H4 (cell line): ENCODE results near the gene NUDC. TPM values are rescaled to one million over a fixed set of nuclear protein-coding genes. Genes with fewer than 3 reads are reported as not detected.

Experiments used
- DNase-seq: peaks from one replicate; pipeline ENCODE4 v3.0.0-alpha.2; 2015; ENCODE audit warnings: low spot score
- total RNA-seq: library from RNA; depleted of rRNA; stranded (reverse); fragments of >200 nt; shearing (Covaris generic); gene quantifications from 2 replicates; pipeline ENCODE4 v1.2.3, GENCODE V29; 2014

NUDC gene
- total RNA-seq, 1 experiment from 2014 or later, result 55.1 TPM

DNA sequence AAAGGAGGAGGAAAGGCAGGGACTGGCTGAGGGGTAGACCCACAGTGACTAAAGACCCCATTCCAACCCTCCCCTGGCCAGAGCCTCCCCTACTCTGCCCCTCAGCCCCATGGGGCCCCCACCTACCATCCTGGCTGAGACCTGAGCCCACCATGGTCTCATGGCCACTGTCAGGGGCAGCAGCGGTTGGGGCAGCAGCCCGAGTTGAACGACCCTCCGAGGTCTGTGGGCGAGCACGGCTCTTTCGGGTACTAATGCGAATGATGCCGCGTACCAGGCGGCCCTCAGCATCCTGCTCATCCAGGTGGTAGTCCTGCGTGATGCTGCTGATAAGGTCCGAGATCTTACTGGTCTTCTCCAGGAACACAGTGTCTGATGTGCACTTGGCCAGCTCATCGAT, 29.7 kb downstream of the NUDC start:
- DNase-seq, result no peak

DNA sequence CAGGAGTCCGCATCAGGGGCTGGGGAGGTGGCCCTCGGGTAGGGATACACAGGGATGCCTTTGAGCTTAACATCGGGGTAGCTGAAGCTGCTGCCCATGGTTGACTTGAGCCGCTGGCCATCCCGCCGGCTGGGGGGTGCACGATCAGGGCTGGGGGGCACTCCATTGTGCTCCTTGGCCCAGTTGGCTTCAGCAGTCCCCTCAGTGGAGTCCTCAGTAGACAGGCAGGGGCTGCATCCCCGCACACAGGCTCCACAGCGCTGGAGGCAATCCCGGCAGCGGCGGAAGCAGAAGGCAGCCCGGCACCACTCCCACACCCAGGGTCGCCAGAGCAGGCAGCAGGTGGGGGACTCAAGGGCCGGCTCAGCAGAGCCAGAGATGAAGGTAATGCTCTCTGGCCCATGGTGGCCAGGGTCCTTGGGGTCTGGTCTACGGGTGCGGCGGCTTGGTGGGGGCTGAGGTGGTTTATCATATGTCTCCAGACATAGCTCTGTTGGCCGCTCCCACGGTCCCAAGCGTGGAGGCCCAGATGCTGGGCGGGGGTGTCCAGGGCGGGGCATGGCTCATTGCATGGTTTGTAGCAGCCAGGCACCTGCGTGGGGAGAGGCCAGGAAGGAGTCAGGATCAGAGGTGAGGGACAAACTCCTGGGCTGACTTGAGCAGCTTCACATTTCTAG, 30.4 kb downstream of the NUDC start:
- DNase-seq, result no peak

DNA sequence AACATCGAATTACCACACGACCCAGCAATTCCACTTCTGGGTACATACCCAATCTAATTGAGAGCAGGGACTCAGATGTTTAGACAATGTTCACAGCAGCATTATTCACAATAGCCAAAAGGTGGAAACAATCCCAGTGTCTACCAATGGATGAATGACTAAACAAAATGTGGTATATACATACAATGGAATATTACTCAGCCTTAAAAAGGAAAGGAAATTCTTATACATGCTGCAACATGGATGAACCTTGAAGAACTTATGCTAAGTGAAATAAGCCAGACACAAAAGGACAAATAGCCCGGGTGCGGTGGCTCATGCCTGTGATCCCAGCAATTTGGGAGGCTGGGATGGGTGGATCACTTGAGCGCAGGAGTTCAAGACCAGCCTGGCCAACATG, 31.8 kb downstream of the NUDC start:
- no peak for DNase-seq

DNA sequence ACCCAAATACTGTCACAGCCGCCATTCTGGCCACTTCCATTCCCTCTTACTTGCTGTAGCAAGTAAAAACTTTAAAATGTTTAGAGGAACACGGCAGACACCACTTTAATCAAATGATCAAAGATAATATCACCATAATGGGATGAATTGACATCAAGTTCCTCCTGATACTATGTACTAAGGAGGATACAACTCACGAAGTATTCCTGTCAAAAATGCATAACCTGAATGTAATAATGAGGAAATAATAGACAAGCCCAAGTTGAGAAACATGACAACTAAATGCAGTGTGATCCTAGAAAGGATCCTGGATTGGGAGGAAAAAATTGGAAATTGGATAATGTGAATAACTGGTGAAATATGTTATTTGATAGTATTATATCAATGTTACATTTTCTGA, 34.8 kb downstream of the NUDC start:
- no peak for DNase-seq

DNA sequence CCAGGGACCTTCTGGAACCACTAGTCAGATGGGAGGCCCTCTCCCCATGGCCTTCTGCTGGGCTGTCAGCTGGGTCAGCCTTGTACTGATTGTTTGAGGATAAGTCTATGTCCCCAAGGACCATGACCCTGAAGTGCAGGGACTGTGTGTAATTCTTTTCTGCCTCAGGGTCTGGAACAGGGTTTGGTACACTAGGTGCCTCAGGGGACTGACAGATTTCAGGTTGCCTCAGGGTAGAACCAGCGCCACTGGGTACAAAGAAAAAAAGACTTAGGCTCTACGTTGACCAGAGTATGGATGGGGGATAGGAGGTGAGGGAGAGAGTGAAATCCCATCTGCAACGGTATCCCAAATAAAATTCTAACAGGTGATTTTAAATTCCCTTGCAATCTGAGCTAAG, 35.8 kb downstream of the NUDC start:
- DNase-seq, result no peak

DNA sequence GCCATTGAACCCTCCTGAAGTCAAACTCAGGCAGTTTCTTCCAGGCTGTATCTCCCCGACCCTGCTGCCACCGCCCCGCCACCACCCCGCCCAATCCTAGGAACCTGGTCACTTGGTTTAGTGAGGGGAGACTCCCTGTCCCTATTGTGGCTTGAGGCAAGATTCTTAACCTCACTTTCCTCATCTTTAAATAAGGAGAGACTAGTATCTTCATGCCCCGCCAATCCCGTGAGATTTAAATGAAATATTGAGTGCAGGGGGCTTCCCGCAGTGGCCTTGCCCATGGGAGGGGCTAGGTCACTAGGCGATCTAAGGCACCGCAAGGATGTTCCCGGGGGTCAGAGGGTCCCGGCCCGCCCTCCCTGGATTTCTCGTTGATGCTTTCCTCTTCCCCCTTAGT, 37.7 kb downstream of the NUDC start:
- no peak for DNase-seq

DNA sequence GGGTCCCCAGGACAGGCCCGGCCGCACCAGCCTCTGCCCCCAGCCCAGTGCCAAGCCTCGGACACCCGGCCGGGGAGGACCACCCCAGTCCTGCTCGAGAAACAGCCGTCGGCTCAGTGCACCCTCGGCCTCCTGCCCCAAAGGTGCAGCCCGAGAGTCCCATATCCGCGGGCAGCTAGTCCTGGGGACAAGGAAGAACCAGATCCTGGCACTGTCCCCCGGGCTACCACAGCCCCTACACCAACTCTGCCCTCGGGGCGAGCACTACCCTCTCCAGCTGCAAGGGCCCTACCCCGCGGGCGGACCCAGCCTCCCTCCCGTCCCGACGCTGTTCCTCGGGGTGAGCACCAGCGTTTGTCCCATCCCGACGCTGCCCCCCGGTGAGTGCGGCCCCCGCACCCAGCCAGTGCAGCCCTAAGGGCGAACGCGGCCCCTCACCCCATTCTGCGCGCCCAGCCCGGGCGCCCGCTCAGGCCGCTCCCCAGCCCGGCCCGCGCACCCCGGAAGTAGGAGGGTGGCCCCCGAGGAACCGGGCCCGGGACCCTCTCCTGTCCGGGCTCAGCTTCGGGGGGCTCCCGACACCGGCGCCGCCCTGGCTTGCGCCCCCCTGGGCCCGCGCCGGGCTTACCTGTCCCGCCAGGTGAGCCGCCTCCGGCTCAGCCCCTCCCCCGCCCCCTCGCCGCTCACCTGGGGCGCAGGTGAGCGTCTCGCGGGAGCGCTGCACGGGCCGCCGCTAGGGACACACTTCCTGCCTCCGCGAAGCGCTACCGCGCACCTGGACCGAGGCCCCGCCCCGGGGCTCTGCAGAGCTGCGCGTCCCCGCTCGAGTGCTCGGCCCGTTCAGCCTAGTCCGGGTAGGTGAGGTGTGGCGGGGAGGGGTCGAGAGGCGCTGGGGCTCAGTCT, 38.4 kb downstream of the NUDC start, which contains the start of gene KDF1:
TSS of gene KDF1 (minus strand) at position 747 of the 903 bp plus-strand sequence. CDS start 8,088 bp downstream, outside the sequence.
- DNase-seq, result no peak

DNA sequence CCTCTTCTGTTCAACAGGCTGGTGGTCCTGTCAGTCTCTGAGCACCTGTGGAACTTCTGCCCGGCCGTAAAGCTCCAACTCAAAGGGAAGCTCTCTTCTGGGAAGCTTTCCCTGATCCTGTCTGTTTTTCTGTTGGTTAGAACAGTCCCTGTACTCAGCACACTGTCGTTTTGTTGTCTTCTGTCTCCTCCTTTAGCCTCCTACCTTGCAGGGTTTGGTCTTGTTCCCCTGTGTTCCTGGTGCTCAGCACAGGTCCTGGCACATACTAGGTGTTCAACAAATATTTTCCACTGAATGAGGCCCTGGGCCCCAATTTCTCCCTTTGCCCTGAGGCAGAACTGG, 39.1 kb downstream of the NUDC start:
- DNase-seq, result no peak

DNA sequence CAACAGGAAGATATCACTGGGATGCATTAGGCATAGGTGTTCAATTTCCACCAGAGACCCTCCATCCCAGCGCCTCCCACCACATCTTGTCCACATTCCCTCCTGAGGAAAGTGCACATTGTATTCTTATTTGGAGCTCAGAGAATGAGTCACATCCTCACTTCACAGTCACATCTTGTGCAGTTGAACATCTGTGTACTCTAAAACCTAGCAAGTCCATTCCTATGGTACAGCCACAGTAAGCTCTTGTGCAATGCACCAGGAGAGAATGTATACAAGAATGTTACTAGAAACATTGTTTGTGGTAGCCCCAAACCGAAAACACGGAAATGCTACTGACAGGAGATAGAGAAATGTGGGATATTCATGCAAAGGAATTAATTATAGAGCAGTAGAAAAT, 40.3 kb downstream of the NUDC start:
- peak; percentile 95 for DNase-seq

DNA sequence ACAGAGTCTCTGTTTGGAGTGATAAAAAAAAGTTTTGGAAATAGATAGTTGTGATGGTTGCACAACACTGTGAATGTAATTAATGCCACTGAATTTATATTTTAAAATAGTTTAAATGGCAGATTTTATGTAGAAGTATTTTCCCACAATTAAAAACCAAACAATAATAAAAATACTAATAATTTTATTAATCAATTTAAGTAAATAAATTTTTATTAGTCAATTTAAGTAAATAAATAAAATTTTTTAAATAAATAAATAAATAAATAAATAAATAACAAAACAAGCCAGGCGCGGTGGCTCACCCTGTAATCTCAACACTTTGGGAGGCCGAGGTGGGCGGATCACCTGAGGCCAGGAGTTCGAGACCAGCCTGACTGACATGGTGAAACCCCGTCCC, 43.7 kb downstream of the NUDC start:
- DNase-seq, result no peak

DNA sequence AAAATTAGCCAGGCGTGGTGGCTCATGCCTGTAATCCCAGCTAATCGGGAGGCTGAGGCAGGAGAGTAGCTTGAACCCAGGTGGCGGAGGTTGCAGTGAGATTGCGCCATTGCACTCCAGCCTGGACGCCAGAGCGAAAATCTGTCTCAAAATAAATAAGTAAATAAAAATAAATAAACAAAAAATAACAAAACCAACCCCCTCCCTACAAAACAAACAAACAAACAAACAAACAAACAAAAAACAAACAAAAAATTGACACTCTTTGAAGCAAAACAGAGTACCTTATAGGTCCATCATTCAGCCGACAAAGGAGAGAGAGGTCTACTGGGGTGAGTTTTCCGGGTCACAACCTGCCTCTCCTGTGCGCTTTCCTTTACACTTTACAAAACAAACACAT, 44.1 kb downstream of the NUDC start:
- DNase-seq, result no peak

DNA sequence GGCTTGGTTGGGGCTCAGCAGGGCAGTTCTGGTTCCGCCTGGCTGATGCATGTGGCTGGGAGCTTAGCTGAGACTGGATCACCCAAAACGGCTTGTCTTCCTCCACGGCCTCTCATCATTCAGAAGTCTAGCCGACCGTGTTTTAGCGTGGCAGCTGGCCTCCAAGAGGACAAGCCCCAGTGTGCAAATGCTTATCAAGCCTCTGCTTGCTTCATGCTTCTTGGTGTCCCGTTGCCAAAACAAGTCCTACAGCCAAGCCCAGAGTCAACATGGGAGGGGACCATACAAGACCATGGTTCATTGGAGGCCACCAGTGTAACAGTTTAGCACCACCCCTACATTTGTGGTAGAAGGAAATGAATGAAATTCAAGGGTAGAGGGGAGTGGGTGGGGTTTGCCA, 49.3 kb downstream of the NUDC start:
- DNase-seq, result no peak

DNA sequence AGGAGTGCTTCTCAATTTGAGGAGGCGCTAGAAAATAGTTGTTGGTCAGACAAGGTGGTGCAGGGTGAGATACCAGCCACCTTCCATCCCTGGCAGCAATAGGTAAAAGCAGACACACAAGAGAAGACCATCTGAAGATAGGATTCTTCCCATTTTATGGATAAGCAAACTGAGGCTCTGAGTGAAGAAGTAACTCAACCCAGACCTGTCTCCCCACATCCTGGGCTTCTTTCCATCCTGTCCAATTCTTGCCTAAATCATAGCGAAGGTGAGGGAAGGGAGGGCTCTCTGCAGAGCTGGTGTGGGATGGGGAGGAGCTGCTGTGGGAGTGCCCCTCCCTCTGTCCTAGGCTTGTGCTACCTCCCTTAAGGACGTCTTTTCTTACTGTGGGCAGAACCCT, 50.0 kb downstream of the NUDC start:
- no peak for DNase-seq

DNA sequence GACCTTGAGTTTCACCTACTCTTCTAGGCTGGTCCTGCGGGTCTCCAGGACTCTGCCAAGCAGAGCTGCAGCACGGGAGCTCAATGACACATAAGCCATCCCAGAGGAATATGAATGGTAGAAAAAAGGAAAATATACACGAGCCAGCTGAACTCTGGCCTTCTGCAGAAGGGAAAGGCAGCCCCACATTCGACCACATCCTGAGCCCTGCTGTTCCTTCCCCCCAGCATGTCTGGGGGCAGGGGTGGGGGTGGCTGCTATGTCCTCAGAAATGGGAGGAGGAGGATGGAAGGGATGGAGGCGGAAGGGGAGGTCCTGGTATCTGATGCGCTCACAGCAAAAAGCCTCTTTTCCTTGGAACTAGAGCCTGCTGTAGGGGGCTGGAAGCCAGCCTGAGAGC, 50.8 kb downstream of the NUDC start:
- no peak for DNase-seq

DNA sequence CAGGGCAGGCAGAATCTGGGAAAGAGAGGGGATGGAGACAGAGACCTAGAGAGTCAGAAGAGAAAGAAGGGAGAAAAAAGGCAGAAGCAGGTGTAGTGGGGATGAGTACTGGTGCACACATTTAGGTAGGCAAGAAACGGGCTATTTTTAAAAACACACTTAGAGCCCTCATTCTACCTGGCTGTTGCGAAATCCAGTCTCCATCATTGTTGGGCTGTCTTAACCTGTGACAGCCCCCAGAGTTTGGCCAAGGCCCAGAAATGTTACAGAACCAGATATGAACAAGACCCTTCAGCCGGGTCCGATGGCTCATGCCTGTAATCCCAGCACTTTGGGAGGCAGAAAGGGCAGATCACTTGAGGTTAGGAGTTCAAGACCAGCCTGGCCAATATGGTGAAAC, 51.3 kb downstream of the NUDC start:
- DNase-seq, result no peak

DNA sequence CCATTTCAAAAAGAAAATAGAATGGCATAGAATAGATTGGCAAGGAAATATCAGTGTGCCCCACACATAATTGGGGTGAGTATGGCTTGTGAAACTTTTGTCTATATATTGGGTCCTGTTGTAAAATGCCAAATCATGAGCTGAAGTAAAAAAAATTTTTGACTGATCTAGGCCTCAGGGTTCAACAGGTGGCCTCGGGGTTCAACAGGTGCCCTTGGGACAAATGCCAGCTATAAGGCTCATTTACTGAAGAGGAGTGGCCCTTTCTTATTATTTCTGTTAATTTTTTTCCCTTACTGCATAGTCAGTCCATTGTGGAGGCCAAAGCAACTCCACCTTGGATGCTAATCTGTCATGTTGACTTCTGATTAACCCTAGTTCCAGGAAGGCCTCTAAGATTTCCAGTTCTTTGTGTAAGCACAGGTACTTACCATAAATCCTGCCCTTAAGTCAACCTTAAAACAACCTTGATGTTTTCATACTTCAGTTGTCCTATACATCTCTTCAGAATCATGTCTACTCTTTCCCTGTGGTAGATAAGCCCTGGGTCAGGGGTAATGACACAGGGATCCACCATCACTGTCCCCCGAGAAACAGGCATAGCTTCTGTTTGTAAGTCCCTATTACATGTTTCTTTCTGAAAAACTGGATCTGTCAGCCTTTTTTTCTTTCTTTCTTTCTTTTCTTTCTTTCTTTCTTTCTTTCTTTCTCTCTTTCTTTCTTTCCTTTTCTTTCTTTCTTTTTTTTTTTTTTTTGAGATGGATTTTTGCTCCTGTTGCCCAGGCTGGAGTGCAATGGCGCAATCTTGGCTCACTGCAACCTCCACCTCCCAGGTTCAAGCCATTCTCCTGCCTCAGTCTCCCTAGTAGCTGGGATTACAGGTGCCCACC, 55.3 kb downstream of the NUDC start:
- no peak for DNase-seq

DNA sequence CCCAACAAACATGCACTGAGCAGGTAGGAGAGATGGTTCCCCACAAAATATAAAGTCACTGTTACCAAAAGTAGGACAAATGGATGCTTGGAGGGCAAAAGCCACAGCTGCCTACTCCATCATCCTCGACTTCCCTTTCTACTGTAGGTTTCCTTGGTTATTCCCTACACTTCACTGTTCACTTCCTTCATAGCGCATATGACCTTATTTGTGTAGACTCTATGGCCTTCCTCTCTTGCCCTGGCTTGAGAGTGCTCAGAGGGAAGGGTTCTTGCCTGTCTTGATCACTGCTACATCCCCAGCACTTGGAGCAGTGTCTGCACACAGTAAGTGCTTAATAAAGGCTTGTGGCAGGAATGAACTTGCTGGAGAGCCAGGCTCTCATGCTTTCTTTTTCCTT, 57.4 kb downstream of the NUDC start:
- DNase-seq, result no peak

DNA sequence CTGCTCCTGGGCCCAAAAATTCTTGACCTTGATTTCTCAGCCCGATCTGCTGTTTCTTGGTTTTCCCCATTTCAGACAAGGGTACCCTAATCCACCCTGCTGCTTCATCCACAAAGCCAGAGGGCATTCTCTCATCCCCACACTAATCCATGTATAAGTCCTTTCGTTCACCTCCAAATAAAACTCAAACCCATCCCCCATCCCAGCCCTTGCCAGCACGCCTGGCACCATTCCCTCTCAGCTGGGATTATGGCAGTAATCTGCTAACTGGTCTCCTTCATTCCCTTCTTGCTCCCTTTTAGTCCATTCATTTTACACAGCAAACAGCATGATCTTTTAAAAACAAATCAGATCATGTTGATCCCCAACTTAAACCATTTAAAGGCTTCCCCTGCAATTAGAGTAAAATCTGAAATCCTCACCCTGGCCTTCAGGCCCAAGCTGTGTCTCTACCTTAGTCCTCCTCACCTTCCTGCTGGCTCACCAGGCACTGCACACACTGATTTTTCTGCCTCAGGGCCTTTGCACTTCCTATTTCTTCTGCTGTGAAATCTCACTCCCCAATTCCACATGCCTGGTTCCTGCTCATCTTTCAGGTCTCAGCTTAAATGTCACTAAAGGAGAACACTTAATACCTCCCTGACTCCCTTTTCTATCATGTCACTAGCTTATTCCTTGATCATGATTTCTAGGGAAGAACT, 59.8 kb downstream of the NUDC start:
- no peak for DNase-seq

DNA sequence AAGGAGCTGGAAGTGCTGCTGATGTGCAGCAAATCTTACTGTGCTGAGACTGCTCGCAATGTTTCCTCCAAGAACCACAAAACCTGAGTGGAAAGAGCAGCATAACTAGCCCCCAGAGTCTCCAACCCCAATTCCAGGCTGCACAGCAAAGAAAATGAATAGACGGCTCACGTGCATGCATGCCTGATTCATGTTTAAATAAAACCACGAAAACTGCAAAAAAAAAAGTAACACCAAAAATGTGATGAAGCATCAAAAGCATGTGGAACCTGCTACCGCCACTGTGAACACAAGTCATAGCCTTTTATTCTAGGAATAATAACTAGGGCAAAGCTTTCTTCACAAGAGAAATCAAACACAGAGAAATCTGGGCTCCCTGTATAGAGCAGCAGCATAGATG, 62.3 kb downstream of the NUDC start:
- no peak for DNase-seq

DNA sequence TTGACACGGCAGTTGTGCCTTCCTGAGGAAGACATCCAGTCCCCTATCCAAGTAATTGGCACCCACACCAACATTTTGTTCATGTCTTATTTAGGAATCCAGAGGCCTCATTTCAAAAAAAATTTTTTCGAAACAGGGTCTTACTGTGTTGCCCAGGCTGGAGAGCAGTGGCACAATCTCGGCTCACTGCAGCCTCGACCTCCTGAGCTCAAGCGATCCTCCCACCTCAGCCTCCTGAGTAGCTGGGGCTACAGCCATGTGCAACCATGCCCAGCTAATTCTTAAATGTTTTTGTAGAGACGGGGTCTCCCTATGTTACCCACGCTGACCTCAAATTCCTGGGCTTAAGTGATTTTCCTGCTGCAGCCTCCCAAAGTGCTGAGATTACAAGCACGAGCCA, 62.7 kb downstream of the NUDC start:
- DNase-seq, result no peak

DNA sequence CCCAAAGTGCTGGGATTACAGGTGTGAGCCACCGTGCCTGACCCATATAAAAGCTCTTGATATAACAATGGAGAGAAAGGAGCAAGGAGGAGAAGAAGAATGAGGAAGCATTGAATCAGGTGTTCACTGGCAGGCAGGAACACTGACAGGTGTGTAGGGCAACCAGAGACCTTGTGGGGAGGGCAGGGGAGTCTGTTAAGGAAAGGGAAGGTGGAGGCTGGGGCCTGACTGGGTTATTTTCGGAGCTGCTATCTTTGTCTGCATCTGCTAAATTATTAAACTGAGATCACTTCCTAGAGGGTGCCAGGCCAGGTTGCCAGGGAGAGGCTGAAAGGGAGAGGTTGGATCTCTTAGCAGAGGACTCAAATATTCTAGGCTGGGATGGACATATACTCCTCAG, 65.1 kb downstream of the NUDC start:
- DNase-seq, result no peak
